RWPE1 (cell line): ENCODE results near the gene RSPH3.
"Not testable (repeated sequence)": the region's sequence is repeated elsewhere in the genome, so short reads cannot be mapped to it uniquely, and the experiment has no call there.

Experiments used
- CTCF ChIA-PET: fragments of 350-600 bp; sonication (Branson Sonifier 250); formaldehyde crosslinking; extraction: SDS; loops from one replicate; lab custom pipeline; 2021; lab: Yijun Ruan, JAX
- POLR2A ChIA-PET: fragments of 400-600 bp; formaldehyde crosslinking; extraction: SDS; loops from one replicate; lab custom pipeline; 2020; ENCODE audit warnings: antibody characterized with exemption; ENCODE audit not compliant: low non-redundant PET; lab: Yijun Ruan, JAX
- DNase-seq: peaks from one replicate; pipeline ENCODE4 v3.0.0; 2012; ENCODE audit warnings: low spot score
- H3K27ac ChIP-seq: fragments of 450-650 bp; 2 replicates; pipeline ENCODE4 v1.5.1; 2017
- TF ChIP-seq, protein P1 (sequence below): fragments of 450-650 bp; conservative IDR thresholded peaks from 2 replicates; pipeline ENCODE4 v1.5.1; 2017; ENCODE audit warnings: low read depth, mild to moderate bottlenecking

RSPH3 gene

DNA sequence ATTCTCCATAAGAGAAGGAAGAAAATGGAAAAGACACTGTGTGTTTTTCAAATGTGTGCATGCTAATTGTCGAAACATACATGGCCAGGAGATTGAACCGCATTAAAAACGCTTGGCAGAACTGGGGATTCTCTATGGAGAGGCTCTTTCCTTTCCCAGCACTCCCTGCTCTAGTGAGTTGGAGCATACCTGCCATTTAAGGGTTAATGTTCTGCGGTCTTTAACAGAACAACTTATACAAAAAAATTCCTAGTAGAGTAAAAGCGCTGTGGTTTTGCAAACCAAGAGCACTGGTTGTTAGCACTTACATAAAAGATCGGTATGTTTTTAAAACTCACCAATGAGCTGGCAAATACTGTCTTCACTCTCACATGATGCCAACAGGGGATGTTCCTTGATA is 43.2 kb upstream of the RSPH3 start:
- POLR2A ChIA-PET: no interaction called here
- H3K27ac ChIP-seq: no peak overlapping the region
- no peak for DNase-seq
- TF ChIP-seq, protein P1, sequence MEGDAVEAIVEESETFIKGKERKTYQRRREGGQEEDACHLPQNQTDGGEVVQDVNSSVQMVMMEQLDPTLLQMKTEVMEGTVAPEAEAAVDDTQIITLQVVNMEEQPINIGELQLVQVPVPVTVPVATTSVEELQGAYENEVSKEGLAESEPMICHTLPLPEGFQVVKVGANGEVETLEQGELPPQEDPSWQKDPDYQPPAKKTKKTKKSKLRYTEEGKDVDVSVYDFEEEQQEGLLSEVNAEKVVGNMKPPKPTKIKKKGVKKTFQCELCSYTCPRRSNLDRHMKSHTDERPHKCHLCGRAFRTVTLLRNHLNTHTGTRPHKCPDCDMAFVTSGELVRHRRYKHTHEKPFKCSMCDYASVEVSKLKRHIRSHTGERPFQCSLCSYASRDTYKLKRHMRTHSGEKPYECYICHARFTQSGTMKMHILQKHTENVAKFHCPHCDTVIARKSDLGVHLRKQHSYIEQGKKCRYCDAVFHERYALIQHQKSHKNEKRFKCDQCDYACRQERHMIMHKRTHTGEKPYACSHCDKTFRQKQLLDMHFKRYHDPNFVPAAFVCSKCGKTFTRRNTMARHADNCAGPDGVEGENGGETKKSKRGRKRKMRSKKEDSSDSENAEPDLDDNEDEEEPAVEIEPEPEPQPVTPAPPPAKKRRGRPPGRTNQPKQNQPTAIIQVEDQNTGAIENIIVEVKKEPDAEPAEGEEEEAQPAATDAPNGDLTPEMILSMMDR: no peak
- CTCF ChIA-PET: interaction anchor here (0.6 to 1.5 kb wide), 8 partner anchors 20 to 1500 kb away, joined by 3 to 5 read pairs (median 4); no protein-coding TSS in a partner anchor

DNA sequence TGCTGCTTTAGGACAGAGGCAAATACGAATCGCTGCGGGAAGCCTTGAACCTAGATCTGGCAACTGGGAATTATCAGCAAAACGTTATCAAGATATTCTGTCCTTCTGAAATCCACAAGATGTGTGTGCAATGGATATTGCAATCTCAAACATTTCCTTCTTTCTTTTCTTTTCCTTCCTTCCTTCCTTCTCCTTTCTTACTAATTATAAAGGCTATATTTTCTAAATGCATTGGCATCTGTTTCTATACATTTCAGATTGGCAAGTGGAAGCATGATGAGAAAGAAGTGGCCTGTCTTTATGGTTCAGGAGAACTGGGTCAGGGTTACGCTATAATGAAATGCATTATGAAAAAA is 42.8 kb upstream of the RSPH3 start:
- ChIA-PET POLR2A (no interaction called here), CTCF (interaction anchor here (0.6 to 1.5 kb wide), 11 partner anchors 9 to 1500 kb away, joined by 3 to 5 read pairs (median 4); no protein-coding TSS in a partner anchor)
- H3K27ac ChIP-seq: no peak overlapping the region
- TF ChIP-seq, protein P1: peak; percentile 64
- DNase-seq: no peak

DNA sequence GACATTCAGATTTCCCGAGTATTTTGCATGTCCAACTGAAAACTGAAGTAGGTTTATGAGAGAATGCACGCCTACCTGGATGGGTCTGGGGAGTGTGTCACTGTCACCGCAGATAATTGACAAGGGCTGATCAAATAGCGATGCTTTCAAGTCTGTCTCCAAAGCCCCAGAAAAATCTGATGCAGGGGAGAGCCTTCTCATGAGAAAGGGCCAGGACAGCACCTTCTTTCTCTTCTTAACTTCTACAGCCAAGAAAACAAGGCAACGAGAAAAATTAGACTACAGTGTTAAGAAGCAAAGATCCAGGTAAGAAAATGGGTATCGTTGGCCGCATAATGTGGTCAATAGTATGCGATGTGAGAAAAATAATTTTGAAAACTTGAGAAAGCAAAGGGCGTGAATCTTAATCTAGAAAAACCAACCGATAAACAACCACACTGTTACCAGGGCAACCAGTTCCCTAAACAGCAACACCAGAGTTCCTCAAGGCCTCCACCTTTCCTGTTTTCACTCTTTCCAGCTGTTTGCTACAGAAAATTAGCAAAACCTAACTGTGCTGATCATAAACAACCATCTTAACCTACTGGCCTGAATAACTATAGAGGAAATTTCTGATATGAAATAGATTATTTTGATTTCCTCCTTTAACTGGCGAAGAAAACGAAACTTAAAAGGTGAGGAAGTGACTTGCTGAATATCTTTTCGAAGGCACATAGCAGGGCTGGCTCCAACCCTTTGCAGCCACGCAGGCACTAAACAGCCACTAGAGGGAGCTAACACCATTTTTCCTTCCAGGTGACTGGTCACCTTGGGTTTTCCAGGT is 42.2 kb upstream of the RSPH3 start:
- POLR2A ChIA-PET: no interaction called here
- TF ChIP-seq, protein P1: peak; percentile 95
- CTCF ChIA-PET: interaction anchor here (0.6 to 1.5 kb wide), 12 partner anchors 8 to 1499 kb away, joined by 3 to 5 read pairs (median 4); no protein-coding TSS in a partner anchor
- no peak overlapping the region for H3K27ac ChIP-seq
- DNase-seq: peak; percentile 87

DNA sequence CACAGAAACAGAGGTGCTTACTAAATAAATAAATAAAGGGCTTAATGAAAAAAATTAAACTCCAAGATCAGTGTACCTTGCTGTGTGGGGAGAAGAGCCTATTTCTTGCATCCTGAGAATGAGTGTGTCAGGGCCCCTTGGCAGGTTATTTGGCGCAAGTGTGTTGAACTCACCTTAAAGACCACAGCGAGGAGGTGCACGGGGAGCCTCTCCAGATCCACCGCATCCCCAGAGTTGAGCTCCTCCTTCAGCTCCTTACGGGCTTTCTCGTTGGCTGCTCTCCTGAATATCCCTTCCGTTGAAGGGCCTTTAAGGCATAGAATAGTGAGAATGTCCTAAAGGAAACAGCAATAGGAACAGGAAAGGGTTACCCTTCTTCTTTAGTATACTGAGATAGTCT is 41.2 kb upstream of the RSPH3 start:
- no peak overlapping the region for H3K27ac ChIP-seq
- TF ChIP-seq, protein P1: no peak
- ChIA-PET POLR2A (no interaction called here), CTCF (interaction anchor here (0.6 to 0.9 kb wide), 2 partner anchors 39 to 94 kb away, joined by 3 read pairs; no protein-coding TSS in a partner anchor)
- no peak for DNase-seq

DNA sequence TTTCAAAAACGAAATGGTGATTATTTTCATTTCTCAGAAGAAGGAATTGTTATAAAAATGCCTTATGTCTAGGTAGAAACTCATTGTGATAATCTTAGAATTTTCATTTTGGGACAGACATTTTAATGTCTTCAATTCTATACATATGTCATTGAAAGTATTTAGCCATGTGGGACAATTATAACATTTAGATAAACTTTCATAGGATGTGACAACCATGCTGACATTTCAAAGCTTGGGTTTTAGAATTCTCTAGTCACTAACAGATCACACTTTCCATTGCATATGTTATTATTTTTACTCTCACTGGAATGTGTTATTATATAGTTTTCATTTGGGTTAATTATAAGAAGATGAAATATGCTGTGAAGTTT is 39.9 kb upstream of the RSPH3 start:
- H3K27ac ChIP-seq: no peak overlapping the region
- CTCF ChIA-PET: interaction anchor here (0.7 to 1.4 kb wide), 3 partner anchors 31 to 64 kb away, joined by 3 to 5 read pairs (median 4); partner anchors contain the start of gene RSPH3
- no peak for DNase-seq
- TF ChIP-seq, protein P1: no peak
- POLR2A ChIA-PET: no interaction called here

DNA sequence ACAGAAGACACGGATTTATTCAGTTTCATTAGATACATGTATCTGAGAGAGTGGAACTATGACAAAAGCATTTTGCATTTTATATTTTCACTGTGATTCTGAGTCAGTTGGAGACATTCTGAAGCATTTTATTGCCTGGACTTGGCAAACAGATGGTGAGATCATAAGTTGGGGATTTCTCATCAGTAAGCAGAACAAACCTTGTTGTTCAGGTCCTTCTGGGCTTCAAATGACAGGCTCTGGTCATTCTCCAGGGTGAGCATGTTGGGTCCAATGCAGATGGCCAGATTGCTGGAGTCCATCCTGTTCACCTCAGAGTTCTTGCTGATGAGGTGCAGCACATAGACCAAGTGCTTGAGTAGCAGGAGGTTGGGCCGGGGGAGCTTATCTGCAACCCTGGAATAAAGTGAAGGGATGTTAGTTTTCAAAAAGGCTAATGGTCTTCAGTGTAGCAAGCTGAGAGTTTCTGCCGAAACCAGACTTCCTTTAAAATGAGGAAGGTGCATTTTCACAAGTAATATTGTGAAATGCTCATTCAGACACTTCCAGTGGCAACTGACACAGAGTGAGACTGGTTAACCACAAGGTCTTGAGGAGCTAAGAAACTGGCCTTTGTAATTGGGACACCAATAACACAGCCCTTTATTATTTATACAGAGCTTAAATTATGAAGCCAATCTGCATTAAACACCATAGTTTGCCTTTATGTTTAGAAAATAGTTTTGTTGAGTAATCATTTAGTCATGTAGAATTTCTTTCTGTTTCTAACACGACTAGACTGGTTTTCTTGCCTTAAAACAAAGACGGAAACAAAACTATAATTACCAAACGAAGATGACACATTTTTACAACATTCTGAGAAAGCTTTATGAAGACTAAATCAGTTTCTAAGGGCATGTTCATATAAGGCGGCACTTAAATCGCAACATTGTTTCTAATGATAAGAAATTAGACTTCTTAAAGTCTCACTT is 39.2 kb upstream of the RSPH3 start:
- POLR2A ChIA-PET: no interaction called here
- TF ChIP-seq, protein P1: no peak

DNA sequence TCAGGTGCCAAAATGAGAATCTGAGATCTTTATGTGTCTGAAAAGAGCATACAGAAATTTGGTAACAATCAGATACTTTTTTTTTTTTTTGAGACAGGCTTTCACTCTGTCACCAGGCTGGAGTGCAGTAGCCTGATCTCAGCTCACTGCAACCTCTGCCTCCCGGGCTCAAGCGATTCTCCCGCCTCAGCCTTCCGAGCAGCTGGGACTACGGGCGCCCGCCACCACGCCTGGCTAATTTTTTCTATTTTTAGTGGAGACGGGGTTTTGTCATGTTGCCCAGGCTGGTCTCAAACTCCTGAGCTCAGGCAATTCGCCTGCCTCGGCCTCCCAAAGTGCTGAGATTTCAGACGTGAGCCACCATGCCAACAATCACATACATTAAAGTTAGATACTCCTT is 38.3 kb upstream of the RSPH3 start:
- POLR2A ChIA-PET, DNase-seq, CTCF ChIA-PET: not testable (repeated sequence)
- H3K27ac ChIP-seq: peak overlapping the region; percentile 36; the same call in 1 of the 2 replicates

More for the DNA sequence above, 39.2 kb upstream of the RSPH3 start:
- CTCF ChIA-PET: interaction anchor here (0.7 to 1.4 kb wide), 3 partner anchors 31 to 65 kb away, joined by 3 to 5 read pairs (median 4); partner anchors contain the start of gene RSPH3
- DNase-seq: peak; percentile 70
- H3K27ac ChIP-seq: peak overlapping the region; percentile 74
